ENCODE data around the gene AGMAT.

AGMAT gene

GRCh38 chr1:15557594-15557993, 27.3 kb downstream of the AGMAT start:
- Histone ChIP-seq H3K4me3 (ENCODE audit: extremely low read depth, insufficient read depth, low read length, poor library complexity, severe bottlenecking) (no peak overlapping the region), H3K4me1 (ENCODE audit: control insufficient read depth, insufficient read depth, low read length, poor library complexity, severe bottlenecking) (no peaks in the 10 kb centered on the region), H3K9me3 (ENCODE audit: control insufficient read depth, low read length) (no peaks in the 10 kb centered on the region), H3K36me3 (ENCODE audit: control insufficient read depth, insufficient read depth, low read length) (peaks cover 37% of the 10 kb centered on the region), H3K27ac (ENCODE audit: low read depth, low read length, severe bottlenecking) (no peak overlapping the region)
- 75 to 100% methylated on average over 1 of the region's 2 CpGs for WGBS, 2 experiments (ENCODE audit: insufficient coverage in 2 of 2)

GRCh38 chr1:15557008-15557407, 27.8 kb downstream of the AGMAT start:
- no peak overlapping the region for H3K4me3 ChIP-seq (ENCODE audit: extremely low read depth, insufficient read depth, low read length, poor library complexity, severe bottlenecking)
- H3K27ac ChIP-seq (ENCODE audit: low read depth, low read length, severe bottlenecking), result no peak overlapping the region
- 90 to 100% methylated on average over 1 to 2 of the region's 2 CpGs for WGBS, 2 experiments (ENCODE audit: insufficient coverage in 2 of 2)
- H3K9me3 ChIP-seq (ENCODE audit: control insufficient read depth, low read length), result no peaks in the 10 kb centered on the region
- H3K4me1 ChIP-seq (ENCODE audit: control insufficient read depth, insufficient read depth, low read length, poor library complexity, severe bottlenecking), result no peaks in the 10 kb centered on the region
- peaks cover 31% of the 10 kb centered on the region for H3K36me3 ChIP-seq (ENCODE audit: control insufficient read depth, insufficient read depth, low read length)

- Histone ChIP-seq H3K36me3 (ENCODE audit: control insufficient read depth, insufficient read depth, low read length) (peaks cover 50% of the 10 kb centered on the region), H3K4me3 (ENCODE audit: extremely low read depth, insufficient read depth, low read length, poor library complexity, severe bottlenecking) (no peak overlapping the region), H3K9me3 (ENCODE audit: control insufficient read depth, low read length) (no peaks in the 10 kb centered on the region), H3K4me1 (ENCODE audit: control insufficient read depth, insufficient read depth, low read length, poor library complexity, severe bottlenecking) (no peaks in the 10 kb centered on the region), H3K27ac (ENCODE audit: low read depth, low read length, severe bottlenecking) (no peak overlapping the region)
- 90 to 100% methylated on average over 1 to 5 of the region's 6 CpGs for WGBS, 2 experiments (ENCODE audit: insufficient coverage in 2 of 2)
Observed at GRCh38 chr1:15550573-15550972, 34.3 kb downstream of the AGMAT start.

- Histone ChIP-seq H3K27ac (ENCODE audit: low read depth, low read length, severe bottlenecking) (no peak overlapping the region), H3K9me3 (ENCODE audit: control insufficient read depth, low read length) (no peaks in the 10 kb centered on the region), H3K36me3 (ENCODE audit: control insufficient read depth, insufficient read depth, low read length) (peaks cover 72% of the 10 kb centered on the region), H3K4me3 (ENCODE audit: extremely low read depth, insufficient read depth, low read length, poor library complexity, severe bottlenecking) (no peak overlapping the region), H3K4me1 (ENCODE audit: control insufficient read depth, insufficient read depth, low read length, poor library complexity, severe bottlenecking) (no peaks in the 10 kb centered on the region)
- no CpG with 5 or more reads among the region's 2 CpGs for WGBS, 2 experiments (ENCODE audit: insufficient coverage in 2 of 2)
Observed at GRCh38 chr1:15546641-15547040, 38.2 kb downstream of the AGMAT start.

- 92 to 95% methylated on average over 7 to 10 of the region's 12 CpGs for WGBS, 2 experiments (ENCODE audit: insufficient coverage in 2 of 2)
- H3K36me3 ChIP-seq (ENCODE audit: control insufficient read depth, insufficient read depth, low read length), result peaks cover 69% of the 10 kb centered on the region
- H3K4me1 ChIP-seq (ENCODE audit: control insufficient read depth, insufficient read depth, low read length, poor library complexity, severe bottlenecking), result no peaks in the 10 kb centered on the region
- H3K9me3 ChIP-seq (ENCODE audit: control insufficient read depth, low read length), result no peaks in the 10 kb centered on the region
- H3K4me3 ChIP-seq (ENCODE audit: extremely low read depth, insufficient read depth, low read length, poor library complexity, severe bottlenecking), result no peak overlapping the region
- H3K27ac ChIP-seq (ENCODE audit: low read depth, low read length, severe bottlenecking), result no peak overlapping the region
Observed at GRCh38 chr1:15543589-15544568, 41.0 kb downstream of the AGMAT start.

GRCh38 chr1:15543251-15543588, 41.6 kb downstream of the AGMAT start:
- 99 to 100% methylated on average over 5 of the region's 5 CpGs for WGBS, 2 experiments (ENCODE audit: insufficient coverage in 2 of 2)
- no peaks in the 10 kb centered on the region for H3K9me3 ChIP-seq (ENCODE audit: control insufficient read depth, low read length)
- H3K4me1 ChIP-seq (ENCODE audit: control insufficient read depth, insufficient read depth, low read length, poor library complexity, severe bottlenecking), result no peaks in the 10 kb centered on the region
- peaks cover 70% of the 10 kb centered on the region for H3K36me3 ChIP-seq (ENCODE audit: control insufficient read depth, insufficient read depth, low read length)
- H3K4me3 ChIP-seq (ENCODE audit: extremely low read depth, insufficient read depth, low read length, poor library complexity, severe bottlenecking), result no peak overlapping the region
- no peak overlapping the region for H3K27ac ChIP-seq (ENCODE audit: low read depth, low read length, severe bottlenecking)

GRCh38 chr1:15542388-15543250, 42.2 kb downstream of the AGMAT start:
- Histone ChIP-seq H3K4me3 (ENCODE audit: extremely low read depth, insufficient read depth, low read length, poor library complexity, severe bottlenecking) (no peak overlapping the region), H3K27ac (ENCODE audit: low read depth, low read length, severe bottlenecking) (no peak overlapping the region), H3K4me1 (ENCODE audit: control insufficient read depth, insufficient read depth, low read length, poor library complexity, severe bottlenecking) (no peaks in the 10 kb centered on the region), H3K36me3 (ENCODE audit: control insufficient read depth, insufficient read depth, low read length) (peaks cover 64% of the 10 kb centered on the region), H3K9me3 (ENCODE audit: control insufficient read depth, low read length) (no peaks in the 10 kb centered on the region)
- 91 to 93% methylated on average over 4 of the region's 7 CpGs for WGBS, 2 experiments (ENCODE audit: insufficient coverage in 2 of 2)

GRCh38 chr1:15541231-15541792, 43.5 kb downstream of the AGMAT start:
- WGBS, 2 experiments (ENCODE audit: insufficient coverage in 2 of 2), result 86 to 90% methylated on average over 1 of the region's 4 CpGs
- Histone ChIP-seq H3K4me1 (ENCODE audit: control insufficient read depth, insufficient read depth, low read length, poor library complexity, severe bottlenecking) (no peaks in the 10 kb centered on the region), H3K27ac (ENCODE audit: low read depth, low read length, severe bottlenecking) (no peak overlapping the region), H3K9me3 (ENCODE audit: control insufficient read depth, low read length) (no peaks in the 10 kb centered on the region), H3K36me3 (ENCODE audit: control insufficient read depth, insufficient read depth, low read length) (peaks cover 63% of the 10 kb centered on the region), H3K4me3 (ENCODE audit: extremely low read depth, insufficient read depth, low read length, poor library complexity, severe bottlenecking) (no peak overlapping the region)

GRCh38 chr1:15540186-15540585, 44.7 kb downstream of the AGMAT start:
- WGBS, 2 experiments (ENCODE audit: insufficient coverage in 2 of 2), result 92 to 100% methylated on average over 3 to 7 of the region's 8 CpGs
- Histone ChIP-seq H3K36me3 (ENCODE audit: control insufficient read depth, insufficient read depth, low read length) (peaks cover 68% of the 10 kb centered on the region), H3K9me3 (ENCODE audit: control insufficient read depth, low read length) (no peaks in the 10 kb centered on the region), H3K4me1 (ENCODE audit: control insufficient read depth, insufficient read depth, low read length, poor library complexity, severe bottlenecking) (no peaks in the 10 kb centered on the region), H3K27ac (ENCODE audit: low read depth, low read length, severe bottlenecking) (no peak overlapping the region), H3K4me3 (ENCODE audit: extremely low read depth, insufficient read depth, low read length, poor library complexity, severe bottlenecking) (no peak overlapping the region)

GRCh38 chr1:15538771-15539170, 46.1 kb downstream of the AGMAT start:
- H3K4me3 ChIP-seq (ENCODE audit: extremely low read depth, insufficient read depth, low read length, poor library complexity, severe bottlenecking), result no peak overlapping the region
- 75% methylated on average over 2 of the region's 6 CpGs; no CpG with 5 or more reads in 1 of the 2 experiments for WGBS, 2 experiments (ENCODE audit: insufficient coverage in 2 of 2)
- no peak overlapping the region for H3K27ac ChIP-seq (ENCODE audit: low read depth, low read length, severe bottlenecking)
- H3K4me1 ChIP-seq (ENCODE audit: control insufficient read depth, insufficient read depth, low read length, poor library complexity, severe bottlenecking), result no peaks in the 10 kb centered on the region
- H3K9me3 ChIP-seq (ENCODE audit: control insufficient read depth, low read length), result no peaks in the 10 kb centered on the region
- H3K36me3 ChIP-seq (ENCODE audit: control insufficient read depth, insufficient read depth, low read length), result peaks cover 75% of the 10 kb centered on the region
